HL-60/S4 treated with retinoic acid at 250 ng/mL for 4 days and 3 days (cell line): ENCODE results near the gene FFAR2.
"Not testable (repeated sequence)": the region's sequence is repeated elsewhere in the genome, so short reads cannot be mapped to it uniquely, and the experiment has no call there.

Experiments
- in situ Hi-C: fragments of 300-500 bp; cut with MboI; formaldehyde crosslinking; loops from 2 replicates; pipeline ENCODE4 v1.7.0; 2022; ENCODE audit warnings: low sequenced_read_pairs

Gene FFAR2

GRCh38 chr19:35423406-35423805, 24.7 kb upstream of the FFAR2 start:
- in situ Hi-C loops: not testable (repeated sequence)

- in situ Hi-C loops: no loop called here
Observed at GRCh38 chr19:35425682-35426081, 22.4 kb upstream of the FFAR2 start.

- in situ Hi-C loops: no loop called here
Observed at GRCh38 chr19:35427187-35427586, 20.9 kb upstream of the FFAR2 start.

GRCh38 chr19:35429698-35430408, 18.2 kb upstream of the FFAR2 start:
- in situ Hi-C loops: no loop called here

GRCh38 chr19:35430409-35431144, 17.5 kb upstream of the FFAR2 start:
- in situ Hi-C loops: no loop called here

GRCh38 chr19:35431145-35431807, 16.8 kb upstream of the FFAR2 start:
- in situ Hi-C loops: no loop called here

GRCh38 chr19:35432911-35433310, 15.1 kb upstream of the FFAR2 start:
- in situ Hi-C loops: no loop called here

GRCh38 chr19:35433448-35433847, 14.6 kb upstream of the FFAR2 start:
- in situ Hi-C loops: no loop called here

GRCh38 chr19:35435896-35436295, 12.2 kb upstream of the FFAR2 start:
- in situ Hi-C loops: no loop called here

GRCh38 chr19:35436477-35437405, 11.3 kb upstream of the FFAR2 start:
- in situ Hi-C loops: no loop called here

- in situ Hi-C loops: no loop called here
Observed at GRCh38 chr19:35437406-35437951, 10.6 kb upstream of the FFAR2 start.

- in situ Hi-C loops: no loop called here
Observed at GRCh38 chr19:35438096-35438495, 10.0 kb upstream of the FFAR2 start.

GRCh38 chr19:35438527-35438926, 9.5 kb upstream of the FFAR2 start:
- in situ Hi-C loops: no loop called here

- in situ Hi-C loops: no loop called here
Observed at GRCh38 chr19:35439921-35440320, 8.1 kb upstream of the FFAR2 start.

GRCh38 chr19:35442091-35442490, 6.0 kb upstream of the FFAR2 start:
- in situ Hi-C loops: no loop called here

GRCh38 chr19:35444735-35445134, 3.3 kb upstream of the FFAR2 start:
- in situ Hi-C loops: no loop called here

GRCh38 chr19:35445826-35446593, 2.0 kb upstream of the FFAR2 start:
- in situ Hi-C loops: no loop called here

GRCh38 chr19:35449359-35450043, 1.4 kb downstream of the FFAR2 start:
- in situ Hi-C loops: no loop called here
